Epithelial cell of umbilical artery (primary cell): ENCODE data around the gene MTHFD1L. TPM values are rescaled to one million over a fixed set of nuclear protein-coding genes. Genes with fewer than 3 reads are reported as not detected.

Experiments
- total RNA-seq: library from RNA; depleted of rRNA; stranded (reverse); fragments of >200 nt; gene quantifications from 2 replicates; pipeline ENCODE4 v1.2.3, GENCODE V29; 2014

The MTHFD1L gene
- 53.6 and 57.2 TPM in 2 replicates for total RNA-seq

GRCh38 chr6:150865406-150866146 is at the start of gene MTHFD1L:
MTHFD1L (plus strand) TSS chr6:150865702; CDS start chr6:150865823, 121 bp downstream.

